ENCODE results near the gene SMARCA1. TPM values are rescaled to one million over a fixed set of nuclear protein-coding genes. Genes with fewer than 3 reads are reported as not detected.

The SMARCA1 gene
- total RNA-seq, 1 donor from 2014 or later: 6.8 TPM

DNA sequence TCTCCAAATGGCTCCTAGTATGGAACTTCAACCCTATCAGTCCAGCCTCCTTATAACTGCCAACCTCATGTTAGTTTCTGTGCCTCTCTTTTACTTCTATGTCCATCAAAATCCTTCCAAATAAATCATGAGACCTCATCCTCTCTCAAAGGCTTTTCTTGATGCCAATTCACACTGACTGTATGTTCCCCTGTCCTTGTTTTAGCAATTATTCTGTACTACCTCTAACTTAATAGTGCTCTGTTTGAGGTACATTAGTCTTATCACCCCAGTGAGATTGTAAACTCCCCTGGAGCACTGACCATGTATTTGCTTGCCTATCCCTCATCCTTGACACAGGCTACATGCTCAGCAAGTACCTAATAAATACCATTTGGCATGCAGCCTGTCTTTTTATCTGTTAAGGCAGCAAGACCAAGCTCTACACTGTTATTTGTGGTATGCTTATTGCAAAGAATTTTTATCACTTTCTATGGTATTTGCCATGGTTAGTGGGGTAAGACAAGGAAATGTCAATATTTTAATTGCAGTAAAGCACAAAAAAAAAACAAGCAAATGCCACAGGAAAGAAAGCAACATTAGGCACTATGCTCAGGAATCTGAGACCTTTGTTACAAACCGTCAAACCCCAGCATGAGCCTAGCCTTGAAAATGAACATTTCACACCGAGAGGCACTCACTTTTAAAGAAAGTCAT is 119.2 kb downstream of the SMARCA1 start:
- TF ChIP-seq, protein P1, sequence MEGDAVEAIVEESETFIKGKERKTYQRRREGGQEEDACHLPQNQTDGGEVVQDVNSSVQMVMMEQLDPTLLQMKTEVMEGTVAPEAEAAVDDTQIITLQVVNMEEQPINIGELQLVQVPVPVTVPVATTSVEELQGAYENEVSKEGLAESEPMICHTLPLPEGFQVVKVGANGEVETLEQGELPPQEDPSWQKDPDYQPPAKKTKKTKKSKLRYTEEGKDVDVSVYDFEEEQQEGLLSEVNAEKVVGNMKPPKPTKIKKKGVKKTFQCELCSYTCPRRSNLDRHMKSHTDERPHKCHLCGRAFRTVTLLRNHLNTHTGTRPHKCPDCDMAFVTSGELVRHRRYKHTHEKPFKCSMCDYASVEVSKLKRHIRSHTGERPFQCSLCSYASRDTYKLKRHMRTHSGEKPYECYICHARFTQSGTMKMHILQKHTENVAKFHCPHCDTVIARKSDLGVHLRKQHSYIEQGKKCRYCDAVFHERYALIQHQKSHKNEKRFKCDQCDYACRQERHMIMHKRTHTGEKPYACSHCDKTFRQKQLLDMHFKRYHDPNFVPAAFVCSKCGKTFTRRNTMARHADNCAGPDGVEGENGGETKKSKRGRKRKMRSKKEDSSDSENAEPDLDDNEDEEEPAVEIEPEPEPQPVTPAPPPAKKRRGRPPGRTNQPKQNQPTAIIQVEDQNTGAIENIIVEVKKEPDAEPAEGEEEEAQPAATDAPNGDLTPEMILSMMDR (IDR thresholded peaks at IDR 0.05; ENCODE audit: insufficient read depth, low read length, severe bottlenecking): no peak
- DNase-seq (ENCODE audit: low read depth): no peak
- H3K4me3 ChIP-seq (ENCODE audit: low read depth, low read length): no peak overlapping the region
- no peaks in the 10 kb centered on the region for H3K36me3 ChIP-seq (ENCODE audit: control insufficient read depth, insufficient read depth, low read length)
- no peak for FAIRE-seq
- no peaks in the 10 kb centered on the region for H3K27me3 ChIP-seq (ENCODE audit: control insufficient read depth, insufficient read depth, low read length)

Other genes with a start within 250 kb of the SMARCA1 start
- 18.2 and 19.6 TPM in 2 replicates for gene OCRL, start 16.8 kb upstream of the SMARCA1 start, total RNA-seq
- under 0.01 and 0.13 TPM in 2 replicates for gene APLN, start 131.5 kb upstream of the SMARCA1 start, total RNA-seq
- not detected in 2 replicates for gene XPNPEP2, start 215.5 kb upstream of the SMARCA1 start, total RNA-seq